Measurements from ENCODE around the gene CSGALNACT2. TPM values are rescaled to one million over a fixed set of nuclear protein-coding genes. Genes with fewer than 3 reads are reported as not detected.

The CSGALNACT2 gene
- total RNA-seq, 1 experiment from 2014 or later = 6.4 TPM

DNA sequence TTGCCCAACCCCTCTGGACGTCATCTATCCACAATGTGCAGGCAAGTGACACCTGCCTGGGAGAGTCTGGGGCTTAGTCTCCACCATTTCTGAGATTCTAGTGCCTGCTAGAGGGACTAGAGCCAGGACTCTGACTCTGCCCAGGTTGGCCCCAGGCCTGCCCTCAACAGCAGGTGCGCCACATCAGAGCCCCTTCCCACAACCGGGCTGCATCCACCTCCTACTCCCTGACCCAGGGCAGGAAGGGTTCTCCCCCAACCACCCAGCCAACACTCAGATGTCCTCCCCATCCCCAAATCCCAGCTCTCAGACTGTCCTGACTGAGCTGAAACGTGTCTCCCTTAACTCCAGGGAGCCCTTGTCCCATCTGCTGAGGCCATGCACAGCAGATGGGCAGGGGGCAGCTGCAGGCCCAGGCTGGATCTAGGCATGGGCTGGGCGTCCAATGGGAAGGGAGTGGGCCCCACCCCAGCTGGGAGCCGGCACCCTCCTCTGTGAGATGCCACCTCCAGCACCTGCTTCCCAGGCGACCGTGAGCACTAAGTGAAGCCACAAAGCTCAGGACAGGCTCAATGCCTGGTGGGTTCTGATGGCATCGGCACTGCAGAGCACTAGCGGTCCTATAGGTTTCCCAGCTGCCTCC is 79.4 kb downstream of the CSGALNACT2 start:
- peak in 1 of 2 experiments; percentile 32 for DNase-seq
- no peaks in the 10 kb centered on the region for H3K36me3 ChIP-seq (ENCODE audit: control insufficient read depth, insufficient read depth, low read length)
- no peaks in the 10 kb centered on the region for H3K9me3 ChIP-seq
- no peaks in the 10 kb centered on the region for H3K4me1 ChIP-seq
- intact Hi-C loops (cut with micrococcal nuclease; ENCODE audit: unreplicated experiment) = no loop called here
- H3K9me3 Mint-ChIP-seq (ENCODE audit: unreplicated experiment) = no peaks in the 10 kb centered on the region
- H3K4me3 Mint-ChIP-seq (ENCODE audit: unreplicated experiment) = no peak overlapping the region
- no peaks in the 10 kb centered on the region for H3K27me3 ChIP-seq (replicated peaks; ENCODE audit: control insufficient read depth, insufficient read depth, low read length)
- POLR2A ChIA-PET = no interaction called here
- BruUV-seq (replicated peaks) = no TSS peak
- peaks cover 14% of the 10 kb centered on the region for H3K27me3 Mint-ChIP-seq (ENCODE audit: insufficient read depth, unreplicated experiment)
- no peak overlapping the region for H3K27ac Mint-ChIP-seq (ENCODE audit: unreplicated experiment)
- H3K4me1 Mint-ChIP-seq (ENCODE audit: low read depth, unreplicated experiment) = no peaks in the 10 kb centered on the region
- CTCF ChIA-PET = no interaction called here
- no peak overlapping the region for H3K4me3 ChIP-seq (ENCODE audit: low read depth, low read length)
- H3K36me3 Mint-ChIP-seq (ENCODE audit: insufficient read depth, unreplicated experiment) = no peaks in the 10 kb centered on the region
- TF ChIP-seq, protein P1, sequence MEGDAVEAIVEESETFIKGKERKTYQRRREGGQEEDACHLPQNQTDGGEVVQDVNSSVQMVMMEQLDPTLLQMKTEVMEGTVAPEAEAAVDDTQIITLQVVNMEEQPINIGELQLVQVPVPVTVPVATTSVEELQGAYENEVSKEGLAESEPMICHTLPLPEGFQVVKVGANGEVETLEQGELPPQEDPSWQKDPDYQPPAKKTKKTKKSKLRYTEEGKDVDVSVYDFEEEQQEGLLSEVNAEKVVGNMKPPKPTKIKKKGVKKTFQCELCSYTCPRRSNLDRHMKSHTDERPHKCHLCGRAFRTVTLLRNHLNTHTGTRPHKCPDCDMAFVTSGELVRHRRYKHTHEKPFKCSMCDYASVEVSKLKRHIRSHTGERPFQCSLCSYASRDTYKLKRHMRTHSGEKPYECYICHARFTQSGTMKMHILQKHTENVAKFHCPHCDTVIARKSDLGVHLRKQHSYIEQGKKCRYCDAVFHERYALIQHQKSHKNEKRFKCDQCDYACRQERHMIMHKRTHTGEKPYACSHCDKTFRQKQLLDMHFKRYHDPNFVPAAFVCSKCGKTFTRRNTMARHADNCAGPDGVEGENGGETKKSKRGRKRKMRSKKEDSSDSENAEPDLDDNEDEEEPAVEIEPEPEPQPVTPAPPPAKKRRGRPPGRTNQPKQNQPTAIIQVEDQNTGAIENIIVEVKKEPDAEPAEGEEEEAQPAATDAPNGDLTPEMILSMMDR (IDR thresholded peaks at IDR 0.05; ENCODE audit: insufficient read depth in 1 of 2, low read depth in 1 of 2, low read length in 1 of 2, severe bottlenecking in 1 of 2, unreplicated experiment in 1 of 2) = no peak

DNA sequence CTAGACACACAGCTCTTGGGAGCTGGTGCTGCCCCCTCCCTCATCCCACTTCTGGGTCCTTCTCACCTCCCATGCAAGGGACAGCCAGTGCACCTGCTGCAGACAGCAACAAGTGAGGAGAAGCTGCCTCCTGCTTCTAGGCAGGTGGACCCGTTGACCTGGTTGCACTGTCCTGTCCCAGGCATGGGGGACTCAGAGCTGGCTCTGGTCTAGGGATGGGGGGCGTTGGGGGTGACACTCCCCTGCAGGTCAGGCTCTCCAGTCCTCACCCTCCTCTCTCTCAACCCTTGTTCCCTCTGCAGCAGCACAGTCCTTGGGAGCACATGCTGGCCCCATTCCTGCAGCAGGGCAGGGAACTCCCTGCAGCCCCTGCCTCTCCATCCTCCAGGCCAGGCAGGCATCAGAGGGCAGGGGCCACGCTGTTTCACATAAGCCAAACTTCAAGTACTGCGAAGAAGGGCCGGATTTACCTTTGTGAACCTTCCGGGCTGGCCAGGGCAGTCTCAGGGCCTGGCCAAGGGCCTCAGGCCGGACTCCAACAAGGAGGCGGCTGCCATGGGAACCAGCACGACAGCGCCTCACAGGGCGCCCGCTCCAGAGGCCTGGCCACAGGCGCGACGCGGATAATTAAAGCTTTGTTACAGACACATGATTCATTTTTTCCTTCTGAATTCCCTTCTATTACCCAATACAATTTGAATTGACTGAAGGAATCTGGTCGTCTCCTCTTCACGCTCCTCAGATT is 80.1 kb downstream of the CSGALNACT2 start:
- no TSS peak for BruUV-seq (replicated peaks)
- TF ChIP-seq, protein P1 (IDR thresholded peaks at IDR 0.05; ENCODE audit: insufficient read depth in 1 of 2, low read depth in 1 of 2, low read length in 1 of 2, severe bottlenecking in 1 of 2, unreplicated experiment in 1 of 2) = no peak
- POLR2A ChIA-PET = no interaction called here
- no peak overlapping the region for H3K27ac Mint-ChIP-seq (ENCODE audit: unreplicated experiment)
- intact Hi-C loops (cut with micrococcal nuclease; ENCODE audit: unreplicated experiment) = no loop called here
- H3K4me1 Mint-ChIP-seq (ENCODE audit: low read depth, unreplicated experiment) = no peaks in the 10 kb centered on the region
- H3K4me1 ChIP-seq = no peaks in the 10 kb centered on the region
- H3K4me3 ChIP-seq (ENCODE audit: low read depth, low read length) = no peak overlapping the region
- DNase-seq = peak in 1 of 2 experiments; percentile 39
- no peaks in the 10 kb centered on the region for H3K36me3 Mint-ChIP-seq (ENCODE audit: insufficient read depth, unreplicated experiment)
- H3K27me3 ChIP-seq (replicated peaks; ENCODE audit: control insufficient read depth, insufficient read depth, low read length) = no peaks in the 10 kb centered on the region
- H3K9me3 ChIP-seq = no peaks in the 10 kb centered on the region
- peaks cover 10% of the 10 kb centered on the region for H3K27me3 Mint-ChIP-seq (ENCODE audit: insufficient read depth, unreplicated experiment)
- H3K4me3 Mint-ChIP-seq (ENCODE audit: unreplicated experiment) = no peak overlapping the region
- CTCF ChIA-PET = no interaction called here
- H3K9me3 Mint-ChIP-seq (ENCODE audit: unreplicated experiment) = no peaks in the 10 kb centered on the region
- no peaks in the 10 kb centered on the region for H3K36me3 ChIP-seq (ENCODE audit: control insufficient read depth, insufficient read depth, low read length)

DNA sequence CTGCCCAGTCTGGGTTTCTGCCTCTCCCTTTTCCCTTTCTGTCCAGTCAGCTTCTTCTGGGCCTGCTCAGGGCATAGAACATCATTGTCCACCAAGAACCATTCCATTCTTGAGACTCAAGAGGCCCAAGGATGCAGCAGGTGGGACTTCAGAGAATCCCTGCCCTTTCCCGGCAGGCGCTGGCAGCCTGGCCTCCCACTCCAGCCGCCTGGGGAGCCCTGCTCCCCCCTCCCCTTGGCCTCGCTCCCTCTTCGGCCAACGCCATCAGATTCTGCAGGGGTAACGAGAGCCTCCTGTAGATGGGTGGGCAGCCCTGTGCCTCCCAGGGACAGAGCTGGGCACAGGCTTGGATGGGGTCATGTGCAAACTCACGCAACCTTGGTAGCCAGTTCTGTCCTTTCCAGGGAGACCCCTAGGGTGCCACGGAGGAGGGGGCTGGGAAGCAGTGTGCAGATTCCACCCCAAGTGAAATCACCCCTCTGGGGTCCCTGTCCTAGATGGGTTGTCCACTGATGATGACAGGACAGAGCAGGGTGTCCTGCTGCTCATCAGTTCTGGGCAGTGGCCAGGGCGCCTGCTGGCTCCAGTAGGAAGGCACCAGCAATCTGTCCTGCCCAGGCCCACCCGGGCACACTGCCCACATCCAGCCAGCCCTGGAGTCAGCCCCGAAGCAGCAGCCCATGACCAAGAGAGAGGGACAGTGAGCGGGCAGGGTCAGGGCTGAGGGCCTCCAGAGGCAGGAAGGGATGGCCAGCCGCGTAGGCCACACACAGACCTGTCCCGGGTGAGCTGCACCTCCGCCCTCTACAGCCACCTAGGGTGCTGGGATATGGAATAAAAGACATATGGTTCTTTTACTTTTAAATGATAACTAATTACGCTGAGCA is 80.9 kb downstream of the CSGALNACT2 start:
- no peaks in the 10 kb centered on the region for H3K36me3 ChIP-seq (ENCODE audit: control insufficient read depth, insufficient read depth, low read length)
- no TSS peak for BruUV-seq (replicated peaks)
- H3K4me3 ChIP-seq (ENCODE audit: low read depth, low read length) = no peak overlapping the region
- H3K27ac Mint-ChIP-seq (ENCODE audit: unreplicated experiment) = no peak overlapping the region
- TF ChIP-seq, protein P1 (IDR thresholded peaks at IDR 0.05; ENCODE audit: insufficient read depth in 1 of 2, low read depth in 1 of 2, low read length in 1 of 2, severe bottlenecking in 1 of 2, unreplicated experiment in 1 of 2) = no peak
- no peaks in the 10 kb centered on the region for H3K9me3 ChIP-seq
- peaks cover 10% of the 10 kb centered on the region for H3K27me3 Mint-ChIP-seq (ENCODE audit: insufficient read depth, unreplicated experiment)
- no peaks in the 10 kb centered on the region for H3K36me3 Mint-ChIP-seq (ENCODE audit: insufficient read depth, unreplicated experiment)
- intact Hi-C loops (cut with micrococcal nuclease; ENCODE audit: unreplicated experiment) = no loop called here
- peak in 1 of 2 experiments; percentile 33 for DNase-seq
- no peaks in the 10 kb centered on the region for H3K27me3 ChIP-seq (replicated peaks; ENCODE audit: control insufficient read depth, insufficient read depth, low read length)
- POLR2A ChIA-PET = no interaction called here
- no peaks in the 10 kb centered on the region for H3K4me1 ChIP-seq
- no peak overlapping the region for H3K4me3 Mint-ChIP-seq (ENCODE audit: unreplicated experiment)
- H3K4me1 Mint-ChIP-seq (ENCODE audit: low read depth, unreplicated experiment) = no peaks in the 10 kb centered on the region
- H3K9me3 Mint-ChIP-seq (ENCODE audit: unreplicated experiment) = no peaks in the 10 kb centered on the region
- CTCF ChIA-PET = no interaction called here
